Right kidney (tissue), 9 donors: ENCODE results near the gene TIMP4.

Experiments
- DNase-seq: peaks from one replicate; pipeline ENCODE4 v3.0.0-alpha.2; 2016
- long read RNA-seq, 8 donors: transcript quantifications; one replicate each; lab custom pipeline, GENCODE V29; 2026

The TIMP4 gene
- long read RNA-seq, donor 1, partial matches to known transcripts: 0 of 1 reads
- long read RNA-seq, donor 1, other reads (novel, unspliced or antisense): 0 of 1 reads
- long read RNA-seq, donor 2, partial matches to known transcripts: 0 of 1 reads
- long read RNA-seq, donor 2, other reads (novel, unspliced or antisense): 0 of 1 reads
- long read RNA-seq, donor 3, partial matches to known transcripts: 0 of 1 reads
- long read RNA-seq, donor 3, other reads (novel, unspliced or antisense): 0 of 1 reads
- long read RNA-seq, donor 4: 0 reads
- long read RNA-seq, donor 5: 0 reads
- long read RNA-seq, donor 6: 0 reads
- long read RNA-seq, donor 7: 0 reads
- long read RNA-seq, donor 8, partial matches to known transcripts: 0 of 1 reads
- long read RNA-seq, donor 8, other reads (novel, unspliced or antisense): 0 of 1 reads

DNA sequence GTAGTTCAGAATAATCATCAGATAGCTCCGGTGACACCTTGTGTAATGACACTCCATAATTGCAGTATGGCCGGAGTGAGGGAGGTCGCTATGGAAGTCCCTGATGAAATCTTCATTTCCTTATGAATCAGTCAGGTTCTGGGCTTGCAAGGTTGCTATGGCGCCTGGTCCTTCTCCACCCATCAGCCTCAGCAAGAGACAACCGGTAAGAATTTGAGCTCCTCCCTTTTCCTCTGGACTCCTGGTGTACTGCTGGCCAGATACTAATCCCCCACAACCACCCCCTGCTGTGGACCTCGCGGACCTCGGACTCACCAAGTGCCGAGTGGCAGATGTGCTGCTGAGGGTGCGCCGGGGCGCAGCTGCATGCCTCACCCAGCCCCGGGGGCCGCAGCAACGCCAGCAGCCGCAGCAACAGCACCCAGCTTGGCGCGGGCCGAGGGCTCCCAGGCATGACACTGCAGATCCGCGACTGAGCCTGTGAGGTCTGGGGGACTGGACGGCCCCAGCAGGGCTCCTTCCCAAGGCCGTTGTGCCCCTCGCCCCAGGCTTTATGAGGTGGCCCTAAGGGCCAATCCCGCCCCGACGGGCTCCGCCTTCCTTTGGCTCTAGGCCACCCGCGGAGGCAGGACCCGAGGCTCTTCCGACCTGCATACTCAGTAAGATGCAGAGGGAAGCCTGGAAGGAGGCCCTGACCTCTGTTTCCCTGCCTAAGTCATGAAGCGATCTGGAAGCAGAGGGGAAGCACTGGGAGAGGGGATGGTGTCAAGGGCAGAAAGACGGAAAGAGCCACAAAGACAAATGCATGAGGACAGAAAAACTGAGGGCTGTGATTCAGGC is at the start of gene TIMP4:
TSS of gene TIMP4 (minus strand) at position 526 of the 840 bp plus-strand sequence. CDS start at position 454, 72 bp downstream.
- DNase-seq: peak; percentile 60

DNA sequence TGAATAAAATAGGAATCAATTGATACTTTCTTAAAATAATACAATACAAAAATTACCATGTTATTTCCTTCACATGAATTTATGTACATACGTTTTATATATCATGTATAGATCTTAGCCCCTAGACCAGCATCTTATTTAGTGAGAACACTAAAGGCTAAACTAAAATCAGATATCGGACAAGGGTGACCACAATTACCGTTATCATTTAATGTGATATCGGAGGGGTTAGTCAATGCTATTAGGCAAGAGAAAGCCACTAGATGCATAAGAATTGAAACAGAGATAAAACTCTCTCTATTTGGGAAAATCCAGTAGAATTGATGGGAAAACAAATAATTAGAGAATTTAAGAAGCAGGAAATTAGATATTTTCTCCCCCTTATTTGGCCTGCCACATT is 46.5 kb upstream of the TIMP4 start:
- no peak for DNase-seq

DNA sequence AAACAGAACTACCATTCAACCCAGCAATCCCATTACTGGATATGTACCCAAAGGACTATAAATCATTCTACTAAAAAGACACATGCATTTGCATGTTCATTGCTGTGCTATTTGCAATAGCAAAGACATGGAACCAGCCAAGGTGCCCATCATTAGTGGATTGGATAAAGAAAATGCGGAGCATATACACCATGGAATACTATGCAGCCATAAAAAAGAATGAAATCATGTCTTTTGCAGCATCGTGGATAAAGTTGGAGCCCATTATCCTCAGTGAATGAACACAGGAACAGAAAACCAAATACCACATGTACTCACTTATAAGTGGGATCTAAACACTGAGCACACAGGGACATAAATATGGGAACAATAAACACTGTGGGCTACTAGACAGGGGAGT is 43.1 kb upstream of the TIMP4 start:
- DNase-seq: no peak

GRCh38 chr3:12198301-12198700 is 39.6 kb upstream of the TIMP4 start:
- DNase-seq: no peak

- no peak for DNase-seq
Measured at GRCh38 chr3:12197475-12197874, 38.8 kb upstream of the TIMP4 start.

GRCh38 chr3:12196684-12197083 is 38.0 kb upstream of the TIMP4 start:
- no peak for DNase-seq

DNA sequence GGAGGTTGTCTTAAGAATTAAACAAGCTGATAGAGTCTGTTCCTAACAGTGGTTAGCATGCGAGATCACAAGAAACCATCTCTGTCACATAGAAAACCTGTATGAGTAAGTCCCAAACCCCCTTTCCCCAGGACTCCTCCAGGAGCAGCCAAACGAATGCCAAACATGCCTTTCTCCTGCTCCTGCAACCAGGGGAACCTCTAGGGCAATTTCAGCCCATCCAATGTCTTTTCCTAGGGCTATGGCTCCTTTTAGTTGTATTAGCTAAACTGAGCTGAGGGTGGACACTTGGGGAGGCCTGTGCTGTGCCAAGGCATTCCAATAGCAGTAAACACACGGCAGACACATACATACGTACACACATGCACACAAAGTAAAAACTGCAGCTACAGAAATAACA is 36.5 kb upstream of the TIMP4 start:
- DNase-seq: no peak

DNA sequence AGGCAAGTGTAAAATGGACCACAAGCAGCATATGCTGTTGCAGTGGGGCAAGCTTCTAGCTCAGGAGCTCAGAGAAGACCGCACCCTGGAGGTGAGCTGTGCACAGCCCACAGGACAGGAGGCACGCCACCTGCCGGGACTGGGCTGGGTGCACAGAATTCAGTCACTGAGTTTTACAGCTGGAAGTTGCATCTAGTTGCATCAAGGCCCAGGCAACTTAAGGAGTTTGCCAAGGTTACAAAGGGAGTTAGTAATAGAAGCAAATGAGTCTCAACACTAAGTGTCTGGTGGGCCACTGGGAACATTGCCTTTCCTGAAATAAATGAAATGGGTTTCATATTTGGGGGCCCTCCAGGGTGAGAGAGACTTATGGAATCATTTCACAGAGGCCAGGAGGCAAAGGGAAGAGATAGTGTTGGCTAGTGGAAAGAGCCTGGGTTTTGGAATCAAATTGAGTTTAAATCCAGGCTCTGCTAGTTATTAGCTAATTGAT is 36.0 kb upstream of the TIMP4 start:
- no peak for DNase-seq

GRCh38 chr3:12194209-12194608 is 35.5 kb upstream of the TIMP4 start:
- no peak for DNase-seq

- no peak for DNase-seq
Measured at GRCh38 chr3:12193485-12194165, 34.9 kb upstream of the TIMP4 start.

DNA sequence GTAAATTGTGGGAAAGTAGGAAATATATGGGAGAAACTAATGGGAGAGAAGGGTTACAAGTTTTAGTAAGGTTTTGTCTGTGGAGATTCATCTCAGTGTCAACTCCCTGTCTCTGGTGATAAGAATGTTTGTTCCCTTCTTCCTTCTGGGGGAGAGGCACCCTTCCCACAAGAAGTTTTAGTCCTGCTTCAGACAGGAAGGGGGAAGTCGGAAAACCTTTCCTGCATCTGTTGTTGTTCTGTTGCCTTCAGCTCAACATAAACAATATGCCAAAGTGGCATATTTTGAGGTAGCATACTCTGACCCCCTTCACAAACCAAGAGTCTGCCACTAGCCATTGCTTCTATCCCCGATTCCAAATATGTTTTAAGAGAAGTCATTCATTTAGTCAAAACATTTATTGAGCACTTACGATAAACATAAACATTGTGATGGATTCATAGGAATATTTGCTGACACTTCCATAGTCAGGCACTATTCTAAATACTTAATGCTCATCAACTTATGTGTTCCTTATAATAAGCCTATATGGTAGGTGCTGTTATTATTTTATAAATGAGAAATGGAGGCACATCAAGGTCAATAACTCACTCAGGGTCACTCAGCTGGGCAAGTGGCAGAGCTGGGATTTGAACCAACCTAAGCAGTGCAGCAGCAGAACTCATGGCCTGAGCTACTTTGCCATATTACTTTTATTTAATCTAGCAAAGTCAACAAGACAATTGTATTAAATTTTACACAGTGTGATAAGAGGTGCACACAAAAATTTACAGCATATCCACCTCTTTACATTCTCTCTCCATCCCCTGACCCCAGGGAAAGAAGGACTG is 34.2 kb upstream of the TIMP4 start:
- DNase-seq: no peak

- no peak for DNase-seq
Measured at GRCh38 chr3:12192173-12192572, 33.5 kb upstream of the TIMP4 start.

DNA sequence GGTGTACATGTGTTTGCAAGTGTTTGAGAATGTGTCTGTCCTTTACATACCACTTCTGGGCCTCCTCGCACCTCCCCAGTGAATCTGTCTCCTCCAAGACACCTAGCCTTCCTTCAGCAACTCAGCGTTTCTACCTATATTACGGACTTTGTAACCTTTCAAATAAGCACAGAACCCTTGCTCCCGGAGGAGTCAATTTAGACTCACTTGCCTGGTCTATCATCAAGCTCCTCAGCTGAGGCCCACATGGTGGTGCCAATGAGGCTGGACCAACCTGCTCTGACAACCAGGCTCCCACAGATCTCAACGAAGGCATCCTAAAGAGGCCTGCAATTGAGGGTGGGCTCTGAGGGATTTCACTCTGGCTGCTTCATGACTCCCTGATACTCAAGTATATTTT is 32.8 kb upstream of the TIMP4 start:
- DNase-seq: no peak

GRCh38 chr3:12190832-12191231 is 32.1 kb upstream of the TIMP4 start:
- DNase-seq: no peak

DNA sequence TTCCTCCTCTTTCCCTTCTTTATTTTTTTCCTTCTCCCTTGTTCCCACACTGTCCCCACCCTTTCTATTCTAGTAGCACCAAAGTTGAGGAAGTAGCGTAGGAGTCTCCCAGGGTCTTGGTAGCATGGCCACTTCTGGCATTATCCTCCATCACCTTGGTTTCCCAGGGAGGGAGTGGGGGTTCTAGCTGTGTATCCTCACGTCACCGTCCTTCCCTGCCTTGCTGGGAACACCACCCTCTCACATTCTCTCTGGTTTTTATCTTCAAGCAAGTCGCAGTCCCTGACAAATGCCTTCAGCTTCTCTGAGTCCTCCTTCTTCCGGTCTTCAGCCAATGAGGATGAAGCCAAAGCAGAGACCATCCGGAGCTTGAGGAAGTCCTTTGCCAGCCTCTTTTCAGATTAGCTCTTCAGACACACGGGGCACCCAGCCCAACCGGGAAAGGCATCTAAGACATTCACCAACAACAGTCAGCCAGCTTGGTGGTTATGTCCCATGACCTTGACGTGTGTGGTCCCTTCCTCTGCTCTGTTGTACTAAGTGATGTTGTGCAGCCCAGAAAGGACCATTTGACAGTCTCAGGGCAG is 31.6 kb upstream of the TIMP4 start:
- DNase-seq: no peak

- DNase-seq: no peak
Measured at GRCh38 chr3:12188681-12189287, 30.1 kb upstream of the TIMP4 start.

GRCh38 chr3:12188328-12188648 is 29.6 kb upstream of the TIMP4 start:
- DNase-seq: peak; percentile 28

GRCh38 chr3:12187448-12188327 is 29.0 kb upstream of the TIMP4 start:
- DNase-seq: peak; percentile 56

GRCh38 chr3:12186515-12187286 is 28.0 kb upstream of the TIMP4 start:
- DNase-seq: no peak
